Stimulated activated naive CD8-positive, alpha-beta T cell treated with anti-CD3 and anti-CD28 coated beads, Interleukin-15, amount 100 ng/mL, for 72 hours (primary cell): ENCODE results near the gene MRPS6.
A peak's percentile ranks its signal among the peaks of the same experiment; 100 is the strongest.

Experiments
- ATAC-seq: fragments of 150-1000 bp; cut with Tn5 transposase; 2 replicates; pipeline ENCODE4 v1.10.0; 2021; ENCODE audit warnings: mild to moderate bottlenecking, moderate library complexity
- DNase-seq, 2 donors: peaks; one replicate each; pipeline ENCODE4 v3.0.0; 2021 to 2022
- H3K27ac Mint-ChIP-seq, 2 donors: one replicate each; pipeline ENCODE4 v1.8.0; 2022; ENCODE audit warnings: mild to moderate bottlenecking in 2 of 2, mixed read lengths in 2 of 2, moderate library complexity in 2 of 2
- H3K27me3 Mint-ChIP-seq: one replicate; pipeline ENCODE4 v1.8.0; 2022; ENCODE audit warnings: mixed read lengths
- H3K4me1 Mint-ChIP-seq: one replicate; pipeline ENCODE4 v1.8.0; 2022; ENCODE audit warnings: mild to moderate bottlenecking, mixed read lengths
- H3K4me3 Mint-ChIP-seq, 2 donors: one replicate each; pipeline ENCODE4 v1.8.0; 2022; ENCODE audit warnings: mild to moderate bottlenecking in 2 of 2, mixed read lengths in 2 of 2, moderate library complexity in 1 of 2
- H3K9me3 Mint-ChIP-seq, 2 donors: one replicate each; pipeline ENCODE4 v1.8.0; 2022; ENCODE audit warnings: mixed read lengths in 2 of 2

The MRPS6 gene

DNA sequence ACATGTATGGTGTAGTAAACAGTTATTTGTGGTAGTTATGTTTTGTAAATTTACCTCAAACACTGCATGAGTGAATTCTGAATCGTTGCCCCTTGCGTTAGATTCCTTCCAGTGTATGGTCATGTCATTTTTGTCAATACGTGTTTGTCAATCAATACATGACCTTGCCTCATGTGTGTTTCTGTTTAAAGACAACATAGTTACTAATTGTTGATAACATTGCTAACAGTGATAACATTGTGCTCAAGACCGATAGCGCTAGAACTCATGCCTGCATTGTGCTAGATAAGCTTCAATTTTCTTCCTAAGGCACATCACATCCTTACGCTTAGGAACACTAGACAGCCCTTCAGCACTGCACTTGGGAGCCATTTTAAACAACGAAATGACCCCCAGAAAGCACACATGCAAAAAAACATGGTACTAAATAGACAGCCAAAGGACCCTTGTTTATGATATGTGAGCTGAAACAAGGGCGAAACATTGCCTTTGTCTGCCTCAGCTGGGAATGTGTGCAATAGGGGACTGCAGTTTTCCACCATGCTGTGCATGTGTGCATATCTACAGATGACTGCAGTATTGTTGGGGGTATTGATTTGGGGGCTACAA, 37.3 kb downstream of the MRPS6 start:
- no peak overlapping the region for H3K27ac Mint-ChIP-seq
- H3K27me3 Mint-ChIP-seq, result no peaks in the 10 kb centered on the region
- DNase-seq (no peak), ATAC-seq (no peak)
- H3K4me1 Mint-ChIP-seq, result peaks cover 60% of the 10 kb centered on the region
- no peaks in the 10 kb centered on the region for H3K9me3 Mint-ChIP-seq
- H3K4me3 Mint-ChIP-seq, result no peak overlapping the region

DNA sequence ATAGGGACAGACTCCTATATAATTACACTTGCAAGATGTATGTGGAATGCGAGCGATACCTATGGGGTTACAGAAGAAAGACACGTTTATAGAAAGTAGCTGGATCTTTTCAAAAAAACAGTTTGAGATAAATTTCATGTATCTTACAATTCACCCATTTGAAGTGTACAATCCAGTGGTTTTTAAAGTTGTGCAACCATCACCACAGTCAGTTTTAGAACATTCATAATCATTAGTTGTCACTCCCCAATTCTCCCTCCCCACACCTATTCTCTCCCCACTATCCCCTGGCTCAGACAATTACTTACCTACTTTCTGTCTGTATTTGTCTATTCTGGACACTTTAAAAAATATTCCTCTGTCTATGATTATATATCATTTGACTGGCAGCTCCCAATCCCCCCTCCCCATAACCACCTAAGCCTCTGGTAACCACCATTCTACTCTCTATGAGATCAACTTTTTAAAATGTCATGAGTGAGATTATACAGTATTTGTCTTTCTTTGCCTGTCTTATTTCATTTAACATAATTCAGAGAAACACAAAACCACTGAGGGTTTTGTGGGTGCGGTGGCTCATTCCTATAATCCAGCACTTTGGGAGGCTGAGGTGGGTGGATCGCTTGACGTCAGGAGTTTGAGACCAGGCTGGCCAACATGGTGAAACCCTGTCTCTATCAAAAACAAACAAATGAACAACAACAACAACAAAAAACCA, 39.1 kb downstream of the MRPS6 start:
- Mint-ChIP-seq H3K4me1 (peaks cover 65% of the 10 kb centered on the region), H3K9me3 (no peaks in the 10 kb centered on the region), H3K27ac (peak overlapping the region in 1 of 2 donors; percentile 79), H3K4me3 (no peak overlapping the region), H3K27me3 (no peaks in the 10 kb centered on the region)
- no peak for ATAC-seq
- DNase-seq, result no peak

DNA sequence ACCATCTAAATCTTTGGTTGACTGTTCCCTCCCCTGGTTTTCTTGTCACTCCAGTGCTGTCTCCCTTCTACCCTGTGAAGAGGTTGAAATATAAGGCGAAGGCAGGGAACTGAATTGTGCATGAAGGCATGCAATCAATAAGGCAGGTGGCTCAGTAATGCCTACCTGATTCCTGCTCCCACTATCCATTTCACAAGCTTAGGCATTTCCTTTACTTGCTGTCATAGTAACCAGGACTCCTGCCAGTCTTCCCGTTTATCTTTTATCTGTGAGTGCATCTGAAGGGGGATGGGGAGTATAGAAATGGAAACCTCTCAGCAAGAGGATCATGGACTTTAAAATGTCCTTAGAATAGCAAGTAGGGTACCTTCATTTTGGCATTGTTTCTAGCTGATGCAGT, 40.5 kb downstream of the MRPS6 start:
- H3K4me1 Mint-ChIP-seq, result peaks cover 61% of the 10 kb centered on the region

DNA sequence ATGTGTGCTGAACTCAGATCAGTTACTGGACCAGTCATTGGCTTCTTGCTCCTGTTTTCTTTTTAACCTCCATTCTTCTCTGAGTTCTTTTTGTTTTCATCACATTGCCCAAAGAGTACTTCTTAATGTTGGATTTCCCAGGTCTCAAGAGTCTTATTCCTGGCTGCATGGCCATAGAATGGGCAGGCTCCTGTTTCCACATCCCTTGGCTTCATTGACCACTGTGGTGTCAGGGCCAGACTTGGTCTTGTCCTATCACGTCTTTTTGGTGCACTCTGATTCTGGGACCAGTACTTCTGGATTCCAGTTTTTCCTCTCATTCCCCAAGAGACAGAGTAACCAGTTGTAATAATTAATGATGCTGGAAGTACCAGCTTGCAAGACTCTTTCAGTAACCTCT, 41.8 kb downstream of the MRPS6 start:
- Mint-ChIP-seq H3K4me1 (peaks cover 60% of the 10 kb centered on the region), H3K27me3 (no peaks in the 10 kb centered on the region), H3K27ac (no peak overlapping the region), H3K4me3 (no peak overlapping the region), H3K9me3 (no peaks in the 10 kb centered on the region)
- no peak for DNase-seq
- ATAC-seq, result no peak

More for the DNA sequence above, 40.5 kb downstream of the MRPS6 start:
- H3K9me3 Mint-ChIP-seq, result no peaks in the 10 kb centered on the region
- no peak overlapping the region for H3K4me3 Mint-ChIP-seq
- no peak for ATAC-seq
- no peaks in the 10 kb centered on the region for H3K27me3 Mint-ChIP-seq
- H3K27ac Mint-ChIP-seq, result no peak overlapping the region
- DNase-seq, result no peak

DNA sequence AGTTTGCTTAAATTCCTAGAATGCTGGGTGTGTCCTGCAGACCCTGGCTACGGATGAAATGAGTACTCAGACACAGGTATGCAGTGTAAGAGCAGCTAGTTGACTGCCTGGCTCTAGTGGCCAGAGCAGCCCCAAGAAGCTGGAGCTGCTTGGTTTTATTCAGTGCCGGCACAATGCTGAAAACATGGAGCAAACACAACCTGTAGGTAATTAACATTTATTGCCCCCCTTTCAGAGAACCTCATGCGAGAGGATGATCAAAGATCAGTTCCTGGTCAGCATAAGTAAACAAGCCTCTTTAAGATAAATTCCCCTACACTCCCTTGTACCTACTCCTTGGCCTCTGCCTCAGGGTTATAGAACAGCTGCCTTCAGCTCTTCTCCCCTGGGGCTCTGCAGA, 43.2 kb downstream of the MRPS6 start:
- peaks cover 53% of the 10 kb centered on the region for H3K4me1 Mint-ChIP-seq
- DNase-seq, result no peak
- no peak for ATAC-seq
- H3K27me3 Mint-ChIP-seq, result no peaks in the 10 kb centered on the region
- no peak overlapping the region for H3K4me3 Mint-ChIP-seq
- H3K9me3 Mint-ChIP-seq, result no peaks in the 10 kb centered on the region
- H3K27ac Mint-ChIP-seq, result no peak overlapping the region

DNA sequence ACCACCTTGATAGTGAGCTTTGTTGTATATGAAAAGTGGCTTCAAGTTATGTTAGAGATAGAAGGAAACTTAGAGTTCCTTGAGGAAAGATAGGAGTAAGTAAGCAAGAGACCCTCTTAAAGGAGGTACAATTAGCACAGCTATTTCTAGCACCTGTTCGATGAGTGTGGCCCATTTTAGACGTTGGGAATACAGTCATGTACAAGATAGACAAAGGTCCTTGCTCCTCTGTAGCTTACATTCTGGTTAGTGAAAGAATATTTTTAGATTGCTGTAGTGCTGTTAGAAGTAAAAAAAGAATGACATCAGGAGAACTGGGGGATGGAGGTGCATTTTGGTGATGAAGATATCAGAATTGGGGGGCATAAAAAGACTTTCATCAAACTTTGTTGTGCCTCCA, 47.5 kb downstream of the MRPS6 start:
- no peak overlapping the region for H3K27ac Mint-ChIP-seq
- DNase-seq, result no peak

DNA sequence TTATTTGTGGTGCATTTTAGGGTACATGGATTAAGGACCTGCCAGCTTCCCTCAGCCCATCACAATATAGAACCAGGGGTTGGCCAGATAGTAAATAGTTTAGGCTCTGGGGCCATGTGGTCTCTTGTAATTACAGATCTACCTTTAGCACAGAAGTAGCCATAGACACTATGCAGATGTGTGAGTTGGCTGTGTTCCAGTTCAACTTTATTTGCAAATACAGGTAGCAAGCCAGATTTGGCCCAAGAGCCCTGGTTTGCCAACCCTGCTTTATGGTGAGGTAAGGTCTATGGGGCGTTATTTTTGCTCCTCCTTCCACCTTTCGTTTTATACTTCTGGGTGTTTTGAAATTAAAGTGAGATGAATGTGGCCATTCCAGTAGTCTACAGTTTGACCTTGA, 48.7 kb downstream of the MRPS6 start:
- peaks cover 47% of the 10 kb centered on the region for H3K4me1 Mint-ChIP-seq
- no peak for ATAC-seq
- H3K27ac Mint-ChIP-seq, result peak overlapping the region in 1 of 2 donors; percentile 56
- DNase-seq, result no peak
- H3K4me3 Mint-ChIP-seq, result no peak overlapping the region
- H3K9me3 Mint-ChIP-seq, result peaks cover 7 to 8% of the 10 kb centered on the region in 2 donors
- no peaks in the 10 kb centered on the region for H3K27me3 Mint-ChIP-seq

More for the DNA sequence above, 47.5 kb downstream of the MRPS6 start:
- no peak overlapping the region for H3K4me3 Mint-ChIP-seq
- H3K27me3 Mint-ChIP-seq, result no peaks in the 10 kb centered on the region
- H3K4me1 Mint-ChIP-seq, result peaks cover 44% of the 10 kb centered on the region
- H3K9me3 Mint-ChIP-seq, result peaks cover 7 to 8% of the 10 kb centered on the region in 2 donors
- ATAC-seq, result no peak

DNA sequence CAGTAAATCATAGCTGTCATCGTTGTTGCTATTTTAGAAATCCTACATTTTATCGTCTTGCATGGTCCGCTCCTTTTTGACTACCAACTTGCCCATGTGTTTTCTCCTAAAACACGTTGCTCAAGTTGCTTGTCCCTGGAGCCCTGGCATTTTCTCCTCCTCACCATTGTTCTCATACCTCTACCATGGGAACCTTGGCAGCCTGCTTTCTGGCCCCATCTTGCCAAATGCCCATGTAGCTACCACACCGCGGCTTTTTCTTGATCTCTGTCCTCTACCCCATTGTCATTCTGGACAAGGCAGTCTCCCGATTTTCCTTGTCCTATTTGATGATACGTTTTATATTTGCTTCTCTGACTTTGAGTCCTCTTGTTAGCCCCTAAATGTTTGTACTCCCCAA, 50.2 kb downstream of the MRPS6 start:
- H3K27ac Mint-ChIP-seq, result no peak overlapping the region
- H3K9me3 Mint-ChIP-seq, result peaks cover 7 to 8% of the 10 kb centered on the region in 2 donors
- DNase-seq (no peak), ATAC-seq (no peak)
- peaks cover 61% of the 10 kb centered on the region for H3K4me1 Mint-ChIP-seq
- H3K27me3 Mint-ChIP-seq, result no peaks in the 10 kb centered on the region
- H3K4me3 Mint-ChIP-seq, result no peak overlapping the region

DNA sequence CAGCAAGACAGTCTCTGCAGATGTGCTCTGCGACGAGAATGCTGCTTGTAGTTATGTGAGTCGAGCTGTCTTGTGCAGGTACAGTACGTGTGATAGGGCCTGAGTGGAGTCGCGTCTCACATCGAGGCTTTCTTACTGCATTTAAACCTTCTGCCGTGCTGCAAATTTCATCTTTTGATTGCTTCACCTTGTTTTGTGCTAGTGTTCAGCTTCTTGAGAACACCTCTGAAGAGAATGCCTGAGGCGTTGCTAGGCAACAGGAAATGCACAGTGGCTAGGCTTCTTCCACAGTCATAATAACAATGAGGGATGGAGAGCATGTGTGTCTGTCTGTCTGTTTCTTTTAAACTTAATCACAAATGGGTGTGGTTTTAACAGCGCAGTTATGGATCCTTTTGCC, 52.9 kb downstream of the MRPS6 start:
- H3K27me3 Mint-ChIP-seq, result no peaks in the 10 kb centered on the region
- H3K9me3 Mint-ChIP-seq, result peaks cover 7 to 8% of the 10 kb centered on the region in 2 donors
- DNase-seq, result no peak
- ATAC-seq, result no peak
- peak overlapping the region in 1 of 2 donors; percentile 69 for H3K27ac Mint-ChIP-seq
- H3K4me3 Mint-ChIP-seq, result no peak overlapping the region
- peaks cover 76% of the 10 kb centered on the region for H3K4me1 Mint-ChIP-seq

DNA sequence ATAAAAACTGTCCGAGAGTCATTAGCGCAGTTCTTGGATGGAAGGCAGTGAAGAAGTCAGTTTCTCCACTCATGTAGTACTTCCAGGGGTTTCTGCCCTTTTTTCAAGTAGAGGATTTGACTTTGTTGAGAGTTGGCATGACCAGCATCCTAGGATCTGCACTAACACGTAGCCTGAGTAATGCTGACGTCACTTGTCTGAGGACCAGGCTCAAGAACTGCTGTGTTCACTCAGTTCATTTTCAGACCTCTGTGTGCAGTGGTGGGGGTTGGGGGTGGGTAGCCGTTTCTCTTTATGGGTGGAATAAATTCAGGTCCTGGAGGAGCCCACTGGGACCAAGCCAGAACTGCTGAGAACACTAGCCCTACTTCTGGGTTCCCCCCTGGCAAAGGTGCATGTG, 53.3 kb downstream of the MRPS6 start:
- H3K4me3 Mint-ChIP-seq, result no peak overlapping the region
- H3K4me1 Mint-ChIP-seq, result peaks cover 80% of the 10 kb centered on the region
- H3K27ac Mint-ChIP-seq, result no peak overlapping the region
- no peak for DNase-seq
- no peaks in the 10 kb centered on the region for H3K27me3 Mint-ChIP-seq
- H3K9me3 Mint-ChIP-seq, result peaks cover 7 to 8% of the 10 kb centered on the region in 2 donors
- ATAC-seq, result no peak

DNA sequence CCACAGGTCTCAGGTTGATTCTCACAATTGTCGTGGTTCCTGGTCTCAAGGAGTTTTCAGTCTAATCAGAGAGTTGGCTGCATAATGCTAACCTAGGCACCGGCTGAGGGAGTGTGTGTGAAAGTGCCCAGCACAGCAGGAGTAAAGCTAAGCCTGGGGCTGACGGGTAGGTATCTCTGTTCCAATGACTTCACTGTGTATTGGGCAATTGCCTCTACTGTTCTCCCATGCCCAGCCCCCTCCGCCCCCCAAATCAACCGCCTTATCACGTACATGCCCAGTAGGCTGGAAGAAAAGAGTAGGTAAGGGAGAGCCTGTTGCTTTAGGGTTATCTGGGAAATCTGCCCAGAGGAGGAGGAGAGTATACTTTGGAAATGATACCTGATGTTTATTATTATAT, 54.7 kb downstream of the MRPS6 start:
- Mint-ChIP-seq H3K9me3 (peaks cover 7 to 8% of the 10 kb centered on the region in 2 donors), H3K27me3 (no peaks in the 10 kb centered on the region), H3K4me1 (peaks cover 93% of the 10 kb centered on the region), H3K27ac (peak overlapping the region; percentile 28 to 85), H3K4me3 (no peak overlapping the region)
- DNase-seq (no peak), ATAC-seq (no peak)

DNA sequence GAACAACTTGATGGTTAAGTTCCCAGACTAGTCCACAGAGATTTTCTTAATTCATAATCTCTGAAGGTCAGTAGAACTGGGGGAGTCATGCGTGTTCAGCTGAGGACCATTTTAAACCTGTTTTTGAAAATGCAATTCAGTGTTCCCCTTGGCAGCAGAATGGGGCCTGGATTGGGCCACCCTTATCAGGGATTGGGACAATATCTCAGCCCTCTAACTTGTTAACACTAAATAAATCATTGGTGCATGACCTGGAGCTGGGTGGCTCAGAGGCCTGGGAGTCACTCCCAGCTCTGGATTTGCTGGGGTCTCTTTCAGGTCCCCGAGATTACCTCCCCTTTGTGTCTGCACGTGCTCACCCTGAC, 55.3 kb downstream of the MRPS6 start:
- DNase-seq, result no peak
- Mint-ChIP-seq H3K4me1 (peaks cover 94% of the 10 kb centered on the region), H3K4me3 (peak overlapping the region; percentile 69 to 82), H3K27ac (peak overlapping the region; percentile 68 to 83), H3K9me3 (peaks cover 7 to 8% of the 10 kb centered on the region in 2 donors), H3K27me3 (no peaks in the 10 kb centered on the region)
- ATAC-seq, result no peak

DNA sequence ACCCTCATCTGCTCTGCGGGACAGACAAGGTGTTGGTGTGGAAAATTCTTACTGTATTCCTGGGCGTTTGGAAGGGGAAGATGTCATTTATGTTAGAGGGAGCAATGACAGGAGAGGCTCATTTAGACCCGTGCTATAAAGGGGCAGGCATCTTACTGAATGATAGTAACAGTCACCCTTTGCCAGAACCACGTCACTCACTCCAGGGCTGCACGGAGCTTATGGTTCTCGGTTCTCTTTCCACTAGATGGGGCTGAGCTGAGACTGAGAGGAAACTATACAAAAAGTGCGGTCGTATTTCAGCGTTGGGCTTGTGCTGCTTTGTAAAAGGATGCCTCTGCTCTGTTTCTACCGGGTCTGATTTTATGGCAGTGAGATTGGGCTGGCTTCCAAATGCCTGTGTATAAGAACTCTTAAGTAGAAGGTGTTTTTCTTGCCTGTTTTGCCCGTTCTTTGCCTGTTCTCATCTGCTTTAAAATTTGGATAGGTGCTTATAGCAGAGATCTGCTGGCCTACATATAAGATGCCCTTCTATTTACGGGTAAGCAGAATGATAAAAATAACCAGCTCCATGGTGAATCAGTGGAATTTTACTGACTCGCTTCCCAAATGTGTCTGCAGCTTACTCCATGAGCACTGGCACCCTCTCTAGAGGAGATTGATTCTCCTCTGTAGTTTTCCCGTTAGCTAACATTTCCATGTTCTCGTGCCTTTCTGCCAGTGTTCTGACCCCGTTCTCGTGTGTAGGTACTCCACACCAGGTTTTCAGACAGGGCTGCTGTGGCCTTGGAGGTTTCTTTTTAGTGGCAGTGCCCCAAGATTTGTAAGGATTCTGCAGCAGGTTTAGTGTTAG, 55.9 kb downstream of the MRPS6 start:
- Mint-ChIP-seq H3K4me1 (peaks cover 91% of the 10 kb centered on the region), H3K27ac (peak overlapping the region; percentile 68 to 83), H3K4me3 (peak overlapping the region; percentile 69 to 82), H3K27me3 (no peaks in the 10 kb centered on the region), H3K9me3 (peaks cover 7 to 8% of the 10 kb centered on the region in 2 donors)
- DNase-seq, result peak; percentile 73 to 84
- ATAC-seq, result peak; percentile 97

DNA sequence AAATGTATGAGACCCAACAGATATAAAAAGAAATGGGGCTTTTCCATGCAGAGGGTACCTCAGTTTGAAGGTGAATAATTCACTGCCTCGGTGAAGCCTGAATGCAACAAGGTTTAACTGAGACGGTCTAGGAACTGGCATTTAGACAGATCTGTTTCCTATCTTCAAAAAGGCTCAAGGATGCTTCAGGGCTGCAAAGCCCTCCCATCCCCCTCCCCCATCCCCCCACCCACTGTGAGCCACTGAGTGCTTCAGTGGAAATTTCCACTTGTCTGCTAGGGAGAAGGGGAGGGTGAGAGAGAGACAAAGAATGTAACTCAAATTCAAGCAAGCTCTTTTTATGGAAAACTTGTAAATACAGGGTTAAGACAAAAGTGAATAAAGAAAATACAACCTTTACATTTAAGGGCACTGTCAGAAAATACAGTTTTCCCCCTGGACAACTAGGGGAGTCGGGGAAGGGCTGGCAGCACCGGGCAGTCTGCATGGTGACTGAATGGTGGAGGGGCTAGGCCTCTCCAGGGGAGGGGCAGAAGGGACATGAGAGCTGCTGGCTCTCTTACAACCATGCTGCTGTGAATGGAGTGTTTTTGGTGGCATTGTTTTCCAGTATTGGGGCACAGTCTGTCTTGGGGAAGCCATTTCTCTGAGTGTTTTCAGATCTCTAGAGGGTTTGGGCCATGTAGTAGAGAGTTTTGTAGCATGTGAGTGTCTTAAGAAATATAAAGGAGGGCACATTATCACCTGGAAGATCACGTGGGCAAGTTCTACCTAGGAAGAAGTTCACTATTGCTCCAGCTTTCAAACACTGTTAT, 56.7 kb downstream of the MRPS6 start:
- H3K4me3 Mint-ChIP-seq, result peak overlapping the region; percentile 69 to 82
- peak overlapping the region; percentile 66 to 89 for H3K27ac Mint-ChIP-seq
- no peak for DNase-seq
- no peaks in the 10 kb centered on the region for H3K27me3 Mint-ChIP-seq
- ATAC-seq, result peak; percentile 11
- H3K4me1 Mint-ChIP-seq, result peaks cover 83% of the 10 kb centered on the region
- peaks cover 0 to under 1% of the 10 kb centered on the region in 2 donors for H3K9me3 Mint-ChIP-seq

DNA sequence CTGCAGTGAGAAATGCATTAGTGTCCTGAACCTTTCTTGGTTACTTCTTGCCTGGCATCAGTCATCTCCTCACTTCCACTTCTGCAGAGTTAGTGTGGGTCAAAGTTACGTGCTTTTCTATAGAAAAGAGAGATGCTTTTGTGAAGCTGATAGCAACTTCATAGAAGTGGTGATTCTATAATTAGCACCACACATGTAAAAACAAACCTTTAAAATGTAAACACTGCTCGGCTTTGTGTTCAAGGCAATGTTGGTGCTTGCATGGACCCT, 57.3 kb downstream of the MRPS6 start:
- Mint-ChIP-seq H3K27ac (peak overlapping the region in 1 of 2 donors; percentile 41), H3K4me3 (peak overlapping the region; percentile 17 to 82)

More for the DNA sequence above, 57.3 kb downstream of the MRPS6 start:
- no peaks in the 10 kb centered on the region for H3K9me3 Mint-ChIP-seq
- no peaks in the 10 kb centered on the region for H3K27me3 Mint-ChIP-seq
- peaks cover 80% of the 10 kb centered on the region for H3K4me1 Mint-ChIP-seq
- no peak for ATAC-seq
- no peak for DNase-seq
